ENCODE results near the gene CNOT3.

Gene CNOT3

DNA sequence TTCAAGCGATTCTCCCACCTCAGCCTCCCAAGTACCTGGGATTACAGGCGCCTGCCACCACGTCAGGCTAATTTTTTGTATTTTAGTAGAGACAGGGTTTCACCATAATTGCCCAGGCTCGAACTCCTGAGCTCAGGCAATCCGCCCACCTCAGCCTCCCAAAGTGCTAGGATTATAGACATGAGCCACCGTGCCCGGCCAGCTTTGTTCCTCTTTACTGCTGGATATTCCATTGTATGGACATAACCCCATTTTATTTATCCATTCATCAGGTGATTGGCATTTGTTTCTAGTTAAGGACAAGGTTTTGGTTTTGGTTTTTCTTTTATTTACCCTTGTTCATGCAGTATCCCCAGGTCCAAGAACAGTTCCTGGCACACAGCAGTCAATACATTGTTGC is 59.0 kb downstream of the CNOT3 start:
- no peaks in the 10 kb centered on the region for H3K27me3 ChIP-seq
- no peak overlapping the region for H3K4me3 ChIP-seq (ENCODE audit: low read depth, low read length)
- H3K9me3 ChIP-seq, result no peaks in the 10 kb centered on the region
- H3K36me3 ChIP-seq, result peaks cover 7% of the 10 kb centered on the region
- TF ChIP-seq CTCF (IDR thresholded peaks at IDR 0.05; ENCODE audit: low read depth, low read length), result no peak
- H3K4me1 ChIP-seq, result no peaks in the 10 kb centered on the region
- no peak for DNase-seq

DNA sequence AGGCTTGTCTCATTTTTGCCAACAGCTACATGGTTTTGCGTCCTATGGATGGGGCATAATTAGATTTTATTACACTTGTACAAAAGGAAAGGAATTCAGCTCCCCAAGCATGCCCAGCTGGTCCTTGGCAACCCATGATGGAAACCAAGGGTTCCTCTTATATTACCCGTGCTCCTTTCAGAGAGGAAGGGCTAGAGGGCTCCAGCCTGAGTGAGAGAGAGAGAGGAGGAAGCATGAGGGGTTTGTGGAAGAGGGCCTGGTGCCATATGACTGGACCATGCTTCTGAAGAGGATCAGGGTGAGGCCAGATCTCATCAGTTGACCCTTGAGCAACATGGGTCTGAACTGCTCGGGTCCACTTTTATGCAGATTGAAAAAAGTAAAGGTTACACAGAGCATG is 59.6 kb downstream of the CNOT3 start:
- Histone ChIP-seq H3K36me3 (peaks cover 13% of the 10 kb centered on the region), H3K27me3 (no peaks in the 10 kb centered on the region), H3K4me3 (ENCODE audit: low read depth, low read length) (no peak overlapping the region), H3K4me1 (peaks cover 2% of the 10 kb centered on the region; the same call in 1 of the 2 replicates), H3K9me3 (no peaks in the 10 kb centered on the region)
- TF ChIP-seq CTCF (IDR thresholded peaks at IDR 0.05; ENCODE audit: low read depth, low read length), result no peak
- no peak for DNase-seq

DNA sequence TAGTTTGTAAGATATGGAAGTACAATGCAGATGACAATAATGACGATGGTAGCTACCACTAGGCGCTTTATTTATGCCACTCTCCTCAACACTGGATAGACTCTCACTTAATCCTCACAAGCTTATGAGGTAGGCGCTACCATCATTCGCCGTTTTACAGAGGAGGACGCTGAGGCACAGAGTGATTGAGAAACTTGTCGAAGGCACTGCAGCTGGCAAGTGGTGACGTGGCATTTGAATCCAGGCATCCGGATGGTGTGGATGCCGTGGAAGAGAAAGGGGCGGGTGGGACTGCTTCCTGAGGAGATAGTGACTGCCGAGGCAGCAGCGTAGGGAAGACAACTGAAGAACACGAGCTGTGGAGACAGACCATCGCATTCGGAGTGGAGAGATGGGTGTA is 61.8 kb downstream of the CNOT3 start:
- Histone ChIP-seq H3K4me3 (ENCODE audit: low read depth, low read length) (no peak overlapping the region), H3K36me3 (peaks cover 36% of the 10 kb centered on the region), H3K27me3 (no peaks in the 10 kb centered on the region), H3K9me3 (no peaks in the 10 kb centered on the region), H3K4me1 (peaks cover 10% of the 10 kb centered on the region)
- TF ChIP-seq CTCF (IDR thresholded peaks at IDR 0.05; ENCODE audit: low read depth, low read length), result no peak
- DNase-seq, result no peak

- H3K4me1 ChIP-seq, result peaks cover 10% of the 10 kb centered on the region
- DNase-seq, result no peak
- no peak for TF ChIP-seq CTCF (IDR thresholded peaks at IDR 0.05; ENCODE audit: low read depth, low read length)
- H3K9me3 ChIP-seq, result no peaks in the 10 kb centered on the region
- peak overlapping the region; percentile 92 for H3K4me3 ChIP-seq (ENCODE audit: low read depth, low read length)
- peaks cover 54% of the 10 kb centered on the region for H3K36me3 ChIP-seq
- no peaks in the 10 kb centered on the region for H3K27me3 ChIP-seq
These were observed 63.7 kb downstream of the CNOT3 start for GRCh38 chr19:54201172-54201701.

- Histone ChIP-seq H3K27me3 (no peaks in the 10 kb centered on the region), H3K9me3 (no peaks in the 10 kb centered on the region), H3K36me3 (peaks cover 62% of the 10 kb centered on the region), H3K4me1 (peaks cover 10% of the 10 kb centered on the region), H3K4me3 (ENCODE audit: low read depth, low read length) (peak overlapping the region; percentile 92)
- TF ChIP-seq CTCF (IDR thresholded peaks at IDR 0.05; ENCODE audit: low read depth, low read length), result no peak
- no peak for DNase-seq
These were observed 64.4 kb downstream of the CNOT3 start for GRCh38 chr19:54201980-54202379.

GRCh38 chr19:54203151-54203611 is 65.6 kb downstream of the CNOT3 start:
- Histone ChIP-seq H3K4me3 (ENCODE audit: low read depth, low read length) (peak overlapping the region; percentile 92), H3K4me1 (peaks cover 20% of the 10 kb centered on the region), H3K27me3 (no peaks in the 10 kb centered on the region), H3K9me3 (no peaks in the 10 kb centered on the region), H3K36me3 (peaks cover 74% of the 10 kb centered on the region)
- TF ChIP-seq CTCF (IDR thresholded peaks at IDR 0.05; ENCODE audit: low read depth, low read length), result no peak
- DNase-seq, result no peak
